Measurements from ENCODE around the gene NFATC2.

The NFATC2 gene

GRCh38 chr20:51508158-51508557 is 34.4 kb downstream of the NFATC2 start:
- Histone ChIP-seq H3K9me3 (no peaks in the 10 kb centered on the region), H3K4me1 (peaks cover 0 to 7% (median 0%) of the 10 kb centered on the region in 4 donors), H3K27me3 (peaks cover 0 to 3% of the 10 kb centered on the region in 2 donors), H3K4me3 (no peak overlapping the region), H3K27ac (no peak overlapping the region), H3K36me3 (no peaks in the 10 kb centered on the region)
- TF ChIP-seq CTCF (IDR thresholded peaks at IDR 0.05) = no peak
- DNase-seq = no peak
- intact Hi-C loops (cut with DNase I; ENCODE audit: low total_unique reads) = no loop called here

GRCh38 chr20:51507216-51508036 is 35.1 kb downstream of the NFATC2 start:
- no peaks in the 10 kb centered on the region for H3K9me3 ChIP-seq

DNA sequence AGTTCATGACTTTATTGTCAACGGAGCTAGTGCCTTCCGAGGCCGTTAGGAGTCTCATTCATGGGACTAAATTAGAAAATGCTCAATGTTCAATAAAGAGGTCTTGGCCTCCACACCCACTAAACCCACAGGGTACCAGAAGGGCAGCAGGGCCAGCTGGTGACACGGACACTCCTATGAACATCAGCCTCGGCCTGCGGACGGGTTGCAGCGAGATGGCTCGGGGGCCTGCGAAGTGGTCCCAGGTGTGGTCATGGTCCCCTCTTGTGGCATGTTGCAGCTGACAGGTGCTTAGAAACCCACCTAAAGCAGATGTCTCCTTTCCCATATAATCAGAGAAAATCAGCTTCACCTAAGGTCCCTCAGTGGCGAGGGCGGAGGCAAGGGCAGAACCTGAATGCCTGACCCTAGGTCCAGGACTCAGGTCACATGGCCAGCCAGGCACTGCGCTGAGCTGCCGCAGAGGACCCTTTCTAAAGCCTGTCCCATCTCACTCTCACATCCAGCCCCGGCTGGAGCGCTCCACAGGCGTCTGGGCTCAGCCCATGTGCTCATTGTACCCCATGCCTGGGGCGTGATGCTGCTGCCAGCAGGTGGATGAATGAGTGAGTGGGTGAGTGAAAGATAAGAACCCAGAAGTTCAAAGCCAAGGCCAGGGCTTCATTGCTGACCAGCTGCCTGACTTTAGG is 35.8 kb downstream of the NFATC2 start:
- no peak for DNase-seq
- Histone ChIP-seq H3K4me1 (peaks cover 0 to 7% (median 0%) of the 10 kb centered on the region in 4 donors), H3K27ac (no peak overlapping the region), H3K9me3 (no peaks in the 10 kb centered on the region), H3K36me3 (no peaks in the 10 kb centered on the region), H3K27me3 (peaks cover 0 to 3% of the 10 kb centered on the region in 2 donors), H3K4me3 (no peak overlapping the region)
- TF ChIP-seq CTCF (IDR thresholded peaks at IDR 0.05) = no peak
- intact Hi-C loops (cut with DNase I; ENCODE audit: low total_unique reads) = no loop called here

More at GRCh38 chr20:51507216-51508036, 35.1 kb downstream of the NFATC2 start:
- no peaks in the 10 kb centered on the region for H3K36me3 ChIP-seq
- TF ChIP-seq CTCF (IDR thresholded peaks at IDR 0.05) = no peak
- H3K27ac ChIP-seq = no peak overlapping the region
- no peak for DNase-seq
- H3K4me1 ChIP-seq = peaks cover 0 to 7% (median 0%) of the 10 kb centered on the region in 4 donors
- intact Hi-C loops (cut with DNase I; ENCODE audit: low total_unique reads) = no loop called here
- peaks cover 0 to 3% of the 10 kb centered on the region in 2 donors for H3K27me3 ChIP-seq
- H3K4me3 ChIP-seq = no peak overlapping the region

- no peak for DNase-seq
- H3K27ac ChIP-seq = no peak overlapping the region
- no peak overlapping the region for H3K4me3 ChIP-seq
- TF ChIP-seq CTCF (IDR thresholded peaks at IDR 0.05) = no peak
- intact Hi-C loops (cut with DNase I; ENCODE audit: low total_unique reads) = no loop called here
- no peaks in the 10 kb centered on the region for H3K9me3 ChIP-seq
- H3K36me3 ChIP-seq = no peaks in the 10 kb centered on the region
- H3K4me1 ChIP-seq = peaks cover 0 to 7% (median 0%) of the 10 kb centered on the region in 4 donors
- H3K27me3 ChIP-seq = peaks cover 0 to 3% of the 10 kb centered on the region in 2 donors
Measured at GRCh38 chr20:51505566-51505965, 37.0 kb downstream of the NFATC2 start.

DNA sequence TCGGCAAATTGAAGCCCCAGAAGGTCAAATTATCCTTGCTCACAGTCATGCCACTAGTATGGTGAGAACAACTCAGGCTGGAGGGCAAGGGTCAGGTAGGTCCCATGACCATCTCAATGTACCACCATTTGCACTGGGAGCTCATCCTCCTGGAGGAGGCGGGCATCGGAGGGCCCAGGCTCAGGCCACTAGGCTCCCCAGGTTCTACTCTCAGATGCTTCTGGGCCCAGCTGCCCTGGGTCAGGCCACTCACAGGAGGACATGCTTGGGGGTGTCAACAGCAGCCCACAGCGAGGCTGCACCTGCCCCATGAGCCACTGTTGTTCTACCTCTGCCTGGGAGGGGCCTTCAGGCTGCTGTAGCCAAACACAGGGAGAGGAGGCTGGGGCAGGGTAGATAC is 39.1 kb downstream of the NFATC2 start:
- Histone ChIP-seq H3K36me3 (no peaks in the 10 kb centered on the region), H3K4me3 (no peak overlapping the region), H3K27ac (no peak overlapping the region), H3K27me3 (no peaks in the 10 kb centered on the region), H3K9me3 (no peaks in the 10 kb centered on the region), H3K4me1 (peaks cover 0 to 7% (median under 1%) of the 10 kb centered on the region in 4 donors)
- peak in 1 of 2 donors; percentile 51 for DNase-seq
- no peak for TF ChIP-seq CTCF (IDR thresholded peaks at IDR 0.05)
- intact Hi-C loops (cut with DNase I; ENCODE audit: low total_unique reads) = no loop called here
